ENCODE results near the gene KANSL2.

GRCh38 chr12:48686615-48687334 lies 4.7 kb upstream of the KANSL2 start:
- TF ChIP-seq CTCF (conservative IDR thresholded peaks at IDR 0.05; ENCODE audit: low read depth in 2 of 2) (no peak), NANOG (IDR thresholded peaks at IDR 0.05; ENCODE audit: borderline replicate concordance) (no peak), POLR2AphosphoS5 (IDR thresholded peaks at IDR 0.05; ENCODE audit: low read depth) (no peak), EZH2 (IDR thresholded peaks at IDR 0.05; ENCODE audit: low read depth, unreplicated experiment) (no peak), EZH2phosphoT487 (IDR thresholded peaks at IDR 0.05; ENCODE audit: unreplicated experiment) (no peak)
